ENCODE data around the gene STK10. TPM values are rescaled to one million over a fixed set of nuclear protein-coding genes. Genes with fewer than 3 reads are reported as not detected.

Gene STK10
- total and polyA plus RNA-seq, 2 donors (not counting 1 experiment from before 2014, with no cell fraction given): 97.9 to 253 TPM

DNA sequence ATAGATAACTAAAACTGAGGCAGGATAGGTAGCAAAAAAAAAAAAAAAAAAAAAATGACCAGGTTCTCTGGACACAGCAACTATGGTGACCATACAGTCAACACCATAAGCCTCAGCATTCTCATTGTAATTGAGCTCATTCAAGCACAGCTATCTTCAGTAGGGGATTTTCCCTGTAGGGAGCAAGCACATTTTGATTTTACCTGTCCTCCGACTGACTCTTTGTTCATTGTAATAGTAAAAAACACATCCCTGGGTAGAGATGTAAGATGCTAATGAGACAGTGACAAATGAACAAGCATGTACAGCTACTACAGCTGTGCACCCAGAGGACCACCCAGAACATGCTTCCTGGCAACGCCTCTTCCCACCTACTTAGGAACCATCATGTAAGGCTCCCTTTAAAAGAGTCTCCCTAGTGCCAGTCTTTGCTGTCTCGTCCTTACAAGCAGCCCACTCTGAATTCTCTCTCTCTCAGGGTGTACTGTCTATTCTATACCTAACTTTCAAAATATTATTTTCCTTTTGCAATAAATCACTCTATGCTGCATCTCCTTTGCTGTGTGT is 116.6 kb downstream of the STK10 start:
- 92% methylated on average over 2 of the region's 3 CpGs for WGBS (ENCODE audit: insufficient coverage)
- no peaks in the 10 kb centered on the region for H3K9me3 ChIP-seq (ENCODE audit: control extremely low read depth in 1 of 3, control insufficient read depth in 2 of 3, insufficient read depth in 1 of 3, low read length in 2 of 3)
- ATAC-seq (ENCODE audit: low read depth): no peak
- H3K27ac Mint-ChIP-seq: no peak overlapping the region
- peaks cover 3 to 44% of the 10 kb centered on the region in 2 experiments for H3K36me3 ChIP-seq (replicated peaks in 1 of 2; ENCODE audit: control extremely low read depth in 1 of 2, control insufficient read depth in 1 of 2, extremely low read depth in 1 of 2, insufficient read depth in 2 of 2, low read length in 1 of 2)
- H3K4me3 ChIP-seq (ENCODE audit: control extremely low read depth in 1 of 5, extremely low read depth in 1 of 5, insufficient read depth in 1 of 5, low read depth in 2 of 5, low read length in 4 of 5): no peak overlapping the region
- no peak for DNase-seq
- no peaks in the 10 kb centered on the region for H3K27me3 ChIP-seq (replicated peaks in 1 of 4; ENCODE audit: control extremely low read depth in 1 of 4, control insufficient read depth in 3 of 4, insufficient read depth in 4 of 4, low read length in 3 of 4)
- no peak overlapping the region for H3K4me3 Mint-ChIP-seq
- H3K27ac ChIP-seq (ENCODE audit: low read length in 2 of 2): peak overlapping the region in 1 of 2 donors; percentile 43
- H3K4me2 ChIP-seq (replicated peaks; ENCODE audit: low read depth, low read length, poor library complexity, severe bottlenecking): no peak overlapping the region
- peaks cover 14% of the 10 kb centered on the region for H4K20me1 ChIP-seq (ENCODE audit: control insufficient read depth, insufficient read depth, low read length, poor library complexity, severe bottlenecking)
- intact Hi-C loops (cut with micrococcal nuclease): no loop called here
- no peaks in the 10 kb centered on the region for H3K9me3 Mint-ChIP-seq (ENCODE audit: insufficient read depth)
- H2AFZ ChIP-seq (ENCODE audit: insufficient read depth, low read depth, low read length, poor library complexity, severe bottlenecking): no peak overlapping the region
- peaks cover 3 to 8% of the 10 kb centered on the region in 2 donors for H3K4me1 ChIP-seq (ENCODE audit: control insufficient read depth in 2 of 2, insufficient read depth in 2 of 2, low read length in 2 of 2)
- ChIA-PET POLR2A (no interaction called here), CTCF (interaction anchor here (0.7 to 2.5 kb wide), 6 partner anchors 12 to 196 kb away, joined by 3 to 16 read pairs (median 5); partner anchors contain the start of gene STK10)
- H3K79me2 ChIP-seq (ENCODE audit: control insufficient read depth, insufficient read depth, low read length): peaks cover 27% of the 10 kb centered on the region
- TF ChIP-seq, protein P1, sequence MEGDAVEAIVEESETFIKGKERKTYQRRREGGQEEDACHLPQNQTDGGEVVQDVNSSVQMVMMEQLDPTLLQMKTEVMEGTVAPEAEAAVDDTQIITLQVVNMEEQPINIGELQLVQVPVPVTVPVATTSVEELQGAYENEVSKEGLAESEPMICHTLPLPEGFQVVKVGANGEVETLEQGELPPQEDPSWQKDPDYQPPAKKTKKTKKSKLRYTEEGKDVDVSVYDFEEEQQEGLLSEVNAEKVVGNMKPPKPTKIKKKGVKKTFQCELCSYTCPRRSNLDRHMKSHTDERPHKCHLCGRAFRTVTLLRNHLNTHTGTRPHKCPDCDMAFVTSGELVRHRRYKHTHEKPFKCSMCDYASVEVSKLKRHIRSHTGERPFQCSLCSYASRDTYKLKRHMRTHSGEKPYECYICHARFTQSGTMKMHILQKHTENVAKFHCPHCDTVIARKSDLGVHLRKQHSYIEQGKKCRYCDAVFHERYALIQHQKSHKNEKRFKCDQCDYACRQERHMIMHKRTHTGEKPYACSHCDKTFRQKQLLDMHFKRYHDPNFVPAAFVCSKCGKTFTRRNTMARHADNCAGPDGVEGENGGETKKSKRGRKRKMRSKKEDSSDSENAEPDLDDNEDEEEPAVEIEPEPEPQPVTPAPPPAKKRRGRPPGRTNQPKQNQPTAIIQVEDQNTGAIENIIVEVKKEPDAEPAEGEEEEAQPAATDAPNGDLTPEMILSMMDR (IDR thresholded peaks at IDR 0.05): no peak
- TF ChIP-seq EZH2 (IDR thresholded peaks at IDR 0.05; ENCODE audit: borderline replicate concordance, insufficient read depth, low read depth, low read length, poor library complexity, severe bottlenecking): no peak
- H3K4me1 Mint-ChIP-seq: peaks cover 23% of the 10 kb centered on the region
- no peaks in the 10 kb centered on the region for H3K27me3 Mint-ChIP-seq
- H3K9ac ChIP-seq (ENCODE audit: low read length): no peak overlapping the region

DNA sequence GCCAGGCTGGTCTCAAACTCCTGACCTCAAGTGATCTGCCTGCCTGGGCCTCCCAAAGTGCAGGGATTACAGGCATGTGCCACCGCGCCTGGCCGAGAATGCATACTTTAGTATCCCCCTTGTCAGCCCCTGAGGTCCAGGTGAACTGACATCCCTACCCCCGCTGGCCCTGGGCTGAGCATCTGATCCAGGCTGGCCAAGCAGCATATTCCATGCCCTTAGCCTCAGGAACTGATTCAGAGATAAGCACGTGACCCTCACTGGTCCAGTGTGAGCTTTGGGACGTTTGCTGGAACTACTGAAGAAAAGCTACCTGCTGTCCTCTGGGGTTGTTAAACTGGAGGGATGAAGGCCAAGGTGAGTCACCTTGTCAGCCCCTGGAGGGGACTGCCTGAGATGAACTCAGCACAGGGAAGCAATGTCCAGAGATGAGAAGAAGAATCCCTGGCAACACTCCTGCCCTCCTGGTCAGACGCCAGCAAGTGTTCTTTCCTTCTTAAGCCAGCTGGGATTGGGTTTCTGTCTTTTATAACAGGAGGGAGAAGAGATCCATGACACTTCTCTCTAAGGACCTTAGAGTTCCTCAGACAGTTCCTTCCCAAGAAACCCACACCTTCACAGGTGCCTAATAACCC is 122.5 kb downstream of the STK10 start:
- peaks cover 6 to 69% of the 10 kb centered on the region in 2 experiments for H3K36me3 ChIP-seq (replicated peaks in 1 of 2; ENCODE audit: control extremely low read depth in 1 of 2, control insufficient read depth in 1 of 2, extremely low read depth in 1 of 2, insufficient read depth in 2 of 2, low read length in 1 of 2)
- no peak overlapping the region for H3K4me3 ChIP-seq (ENCODE audit: control extremely low read depth in 1 of 5, extremely low read depth in 1 of 5, insufficient read depth in 1 of 5, low read depth in 2 of 5, low read length in 4 of 5)
- H4K20me1 ChIP-seq (ENCODE audit: control insufficient read depth, insufficient read depth, low read length, poor library complexity, severe bottlenecking): peaks cover 15% of the 10 kb centered on the region
- H3K9ac ChIP-seq (ENCODE audit: low read length): no peak overlapping the region
- no peak overlapping the region for H2AFZ ChIP-seq (ENCODE audit: insufficient read depth, low read depth, low read length, poor library complexity, severe bottlenecking)
- H3K27me3 Mint-ChIP-seq: no peaks in the 10 kb centered on the region
- H3K4me2 ChIP-seq (replicated peaks; ENCODE audit: low read depth, low read length, poor library complexity, severe bottlenecking): no peak overlapping the region
- peaks cover 24% of the 10 kb centered on the region for H3K79me2 ChIP-seq (ENCODE audit: control insufficient read depth, insufficient read depth, low read length)
- ATAC-seq (ENCODE audit: low read depth): no peak
- intact Hi-C loops (cut with micrococcal nuclease): no loop called here
- H3K27me3 ChIP-seq (replicated peaks in 1 of 4; ENCODE audit: control extremely low read depth in 1 of 4, control insufficient read depth in 3 of 4, insufficient read depth in 4 of 4, low read length in 3 of 4): no peaks in the 10 kb centered on the region
- TF ChIP-seq EZH2 (IDR thresholded peaks at IDR 0.05; ENCODE audit: borderline replicate concordance, insufficient read depth, low read depth, low read length, poor library complexity, severe bottlenecking): no peak
- TF ChIP-seq, protein P1 (IDR thresholded peaks at IDR 0.05): no peak
- peaks cover 3 to 9% of the 10 kb centered on the region in 2 donors for H3K4me1 ChIP-seq (ENCODE audit: control insufficient read depth in 2 of 2, insufficient read depth in 2 of 2, low read length in 2 of 2)
- ChIA-PET POLR2A (no interaction called here), CTCF (interaction anchor here (1.6 kb wide), 1 partner anchor 153 kb away, joined by 5 read pairs; no protein-coding TSS in a partner anchor)
- H3K4me3 Mint-ChIP-seq: no peak overlapping the region
- no peak for DNase-seq
- H3K9me3 Mint-ChIP-seq (ENCODE audit: insufficient read depth): no peaks in the 10 kb centered on the region
- no peak overlapping the region for H3K27ac Mint-ChIP-seq
- no peak overlapping the region for H3K27ac ChIP-seq (ENCODE audit: low read length in 2 of 2)
- 99% methylated on average over 6 of the region's 7 CpGs for WGBS (ENCODE audit: insufficient coverage)
- H3K4me1 Mint-ChIP-seq: peaks cover 19% of the 10 kb centered on the region
- peaks cover 0 to 3% (median 0%) of the 10 kb centered on the region in 3 donors for H3K9me3 ChIP-seq (ENCODE audit: control extremely low read depth in 1 of 3, control insufficient read depth in 2 of 3, insufficient read depth in 1 of 3, low read length in 2 of 3)
